Stimulated activated CD8-positive, alpha-beta memory T cell treated with anti-CD3 and anti-CD28 coated beads, Interleukin-7, amount 100 ng/mL, for 24 hours (primary cell): ENCODE measurements around the gene DVL2.
A peak's percentile ranks its signal among the peaks of the same experiment; 100 is the strongest.
"Not testable (repeated sequence)": the region's sequence is repeated elsewhere in the genome, so short reads cannot be mapped to it uniquely, and the experiment has no call there.

Source experiments
- DNase-seq: peaks from one replicate; pipeline ENCODE4 v3.0.0-alpha.2; 2020; ENCODE audit warnings: low read depth

The DVL2 gene

GRCh38 chr17:7196651-7197401 is 37.5 kb downstream of the DVL2 start:
- DNase-seq, result no peak

- DNase-seq, result no peak
Measured at GRCh38 chr17:7195971-7196370, 38.3 kb downstream of the DVL2 start.

GRCh38 chr17:7192271-7192937 is 41.9 kb downstream of the DVL2 start:
- DNase-seq, result no peak

- no peak for DNase-seq
Measured at GRCh38 chr17:7191571-7192270, 42.6 kb downstream of the DVL2 start.

- DNase-seq, result no peak
Measured at GRCh38 chr17:7191069-7191468, 43.2 kb downstream of the DVL2 start.

GRCh38 chr17:7190276-7190917 is 43.9 kb downstream of the DVL2 start:
- DNase-seq, result no peak

- DNase-seq, result no peak
Measured at GRCh38 chr17:7186241-7186640, 48.1 kb downstream of the DVL2 start.

- DNase-seq, result no peak
Measured at GRCh38 chr17:7184647-7185046, 49.7 kb downstream of the DVL2 start.

GRCh38 chr17:7184091-7184488 is 50.2 kb downstream of the DVL2 start:
- DNase-seq, result no peak

GRCh38 chr17:7183433-7184090 is 50.8 kb downstream of the DVL2 start:
- no peak for DNase-seq

GRCh38 chr17:7182101-7182500 is 52.2 kb downstream of the DVL2 start:
- not testable (repeated sequence) for DNase-seq

- no peak for DNase-seq
Measured at GRCh38 chr17:7179317-7180254, 54.7 kb downstream of the DVL2 start, which contains the start of gene ASGR1. TSS of gene ASGR1 (minus strand) at chr17:7179370. CDS start at chr17:7178563, 807 bp downstream.

GRCh38 chr17:7178973-7179316 is 55.4 kb downstream of the DVL2 start:
- DNase-seq, result no peak

- no peak for DNase-seq
Measured at GRCh38 chr17:7177954-7178477, 56.3 kb downstream of the DVL2 start.

- peak; percentile 36 for DNase-seq
Measured at GRCh38 chr17:7177191-7177953, 56.9 kb downstream of the DVL2 start.

GRCh38 chr17:7176841-7177190 is 57.5 kb downstream of the DVL2 start:
- no peak for DNase-seq

- DNase-seq, result no peak
Measured at GRCh38 chr17:7176107-7176840, 58.0 kb downstream of the DVL2 start.
